ENCODE measurements around the gene ESPL1.

ESPL1 gene

GRCh38 chr12:53267999-53268629 is at the start of gene ESPL1:
ESPL1 (plus strand) TSS chr12:53268299; CDS start chr12:53268767, 468 bp downstream.
- DNase-seq, result peak; percentile 23

GRCh38 chr12:53218551-53219291 is 49.4 kb upstream of the ESPL1 start:
- DNase-seq, result no peak

GRCh38 chr12:53219292-53219955 is 48.7 kb upstream of the ESPL1 start:
- DNase-seq, result no peak

- DNase-seq, result no peak
These were observed 48.0 kb upstream of the ESPL1 start for GRCh38 chr12:53219956-53220693.

- DNase-seq, result no peak
These were observed 47.4 kb upstream of the ESPL1 start for GRCh38 chr12:53220694-53221202.

- no peak for DNase-seq
These were observed 46.7 kb upstream of the ESPL1 start for GRCh38 chr12:53221203-53222080.

GRCh38 chr12:53222170-53222721 is 45.9 kb upstream of the ESPL1 start:
- DNase-seq, result no peak

- no peak for DNase-seq
These were observed 45.3 kb upstream of the ESPL1 start for GRCh38 chr12:53222806-53223261.

- DNase-seq, result no peak
These were observed 44.6 kb upstream of the ESPL1 start for GRCh38 chr12:53223389-53224060.

GRCh38 chr12:53224061-53224896 is 43.8 kb upstream of the ESPL1 start:
- no peak for DNase-seq

- no peak for DNase-seq
These were observed 43.0 kb upstream of the ESPL1 start for GRCh38 chr12:53224897-53225634.

GRCh38 chr12:53225635-53226424 is 42.3 kb upstream of the ESPL1 start:
- DNase-seq, result no peak

- DNase-seq, result no peak
These were observed 41.3 kb upstream of the ESPL1 start for GRCh38 chr12:53226815-53227214.

GRCh38 chr12:53227341-53227740 is 40.8 kb upstream of the ESPL1 start:
- DNase-seq, result no peak

- no peak for DNase-seq
These were observed 40.3 kb upstream of the ESPL1 start for GRCh38 chr12:53227836-53228235.

- DNase-seq, result no peak
These were observed 38.6 kb upstream of the ESPL1 start for GRCh38 chr12:53229454-53229853.

- no peak for DNase-seq
These were observed 37.8 kb upstream of the ESPL1 start for GRCh38 chr12:53230108-53230845.

- no peak for DNase-seq
These were observed 36.5 kb upstream of the ESPL1 start for GRCh38 chr12:53231671-53231920.
